H1 (cell line): ENCODE data around the gene SLC8A1.

ENCODE experiments used
- CBX5 ChIP-seq: fragments of 300-800, 300-1000 bp; sonication (generic); IDR thresholded peaks from 2 replicates; pipeline ENCODE4 v1.7.1; 2016; ENCODE audit warnings: antibody characterized with exemption, low read length, low read depth
- CEBPB ChIP-seq: IDR thresholded peaks from 2 replicates; pipeline ENCODE4 v1.6.1; 2012; ENCODE audit warnings: low read depth, low read length
- CHD1 ChIP-seq: IDR thresholded peaks from 2 replicates; pipeline ENCODE4 v1.6.1; 2012; ENCODE audit warnings: low read depth, low read length, improper control_type of control experiment
- CREB1 ChIP-seq: IDR thresholded peaks from 2 replicates; pipeline ENCODE4 v1.6.1; 2012; ENCODE audit warnings: inconsistent platforms
- CTCF ChIP-seq, 3 experiments: IDR thresholded peaks; 1 replicate in 2 of 3; 2 replicates in 1 of 3; pipeline versions ENCODE4 v1.5.1 to v1.6.1; 2011; ENCODE audit warnings: low read length in 3 of 3, mild to moderate bottlenecking in 3 of 3, inconsistent platforms in 2 of 3, low read depth in 1 of 3, moderate library complexity in 1 of 3; ENCODE audit not compliant: insufficient read depth in 1 of 3; ENCODE audit errors: control extremely low read depth in 1 of 3
- EZH2 ChIP-seq: fragments of 200-600 bp; sonication (generic); IDR thresholded peaks from 2 replicates; pipeline ENCODE4 v1.7.1; 2012; ENCODE audit warnings: low read depth, mild to moderate bottlenecking, moderate library complexity, low read length, inconsistent platforms; ENCODE audit not compliant: severe bottlenecking
- HDAC2 ChIP-seq, 2 experiments: fragments of 300-600 bp in 1 of 2; sonication (generic) in 1 of 2; IDR thresholded peaks; 2 replicates each; pipeline ENCODE4 v1.6.1; 2011 to 2012; ENCODE audit warnings: low read depth in 2 of 2, low read length in 2 of 2, mild to moderate bottlenecking in 2 of 2, moderate library complexity in 2 of 2, borderline replicate concordance in 1 of 2, inconsistent platforms in 1 of 2
- MAFK ChIP-seq: IDR thresholded peaks from 2 replicates; pipeline ENCODE4 v1.6.1; 2012; ENCODE audit warnings: low read depth, mild to moderate bottlenecking, improper control_type of control experiment, low read length
- PHF8 ChIP-seq: fragments of 200-600 bp; sonication (generic); conservative IDR thresholded peaks from 2 replicates; pipeline ENCODE4 v1.7.1; 2012; ENCODE audit warnings: low read depth, mild to moderate bottlenecking, inconsistent platforms, low read length, moderate library complexity
- POLR2A ChIP-seq, 2 experiments: IDR thresholded peaks; 1 replicate in 1 of 2; 2 replicates in 1 of 2; pipeline ENCODE4 v1.6.1; 2011; ENCODE audit warnings: low read depth in 2 of 2, low read length in 2 of 2, mild to moderate bottlenecking in 2 of 2; ENCODE audit errors: control extremely low read depth in 1 of 2
- RFX5 ChIP-seq: IDR thresholded peaks from 2 replicates; pipeline ENCODE4 v1.6.1; 2011; ENCODE audit warnings: low read depth, low read length, improper control_type of control experiment, borderline replicate concordance
- SAP30 ChIP-seq: fragments of 300-600 bp; sonication (generic); IDR thresholded peaks from 2 replicates; pipeline ENCODE4 v1.7.1; 2012; ENCODE audit warnings: low read length, moderate library complexity, mild to moderate bottlenecking, inconsistent platforms; ENCODE audit not compliant: insufficient read depth, insufficient replicate concordance
- SIN3A ChIP-seq, 2 experiments: IDR thresholded peaks in 1 of 2; conservative IDR thresholded peaks in 1 of 2; 2 replicates each; pipeline ENCODE4 v1.6.1; 2011 to 2012; ENCODE audit warnings: low read length in 2 of 2, improper control_type of control experiment in 1 of 2, low read depth in 1 of 2, mild to moderate bottlenecking in 1 of 2
- ZNF274 ChIP-seq: IDR thresholded peaks from 2 replicates; pipeline ENCODE4 v1.7.0; 2012; ENCODE audit warnings: low read length, borderline replicate concordance; ENCODE audit errors: extremely low read depth

- TF ChIP-seq MAFK (no peak), POLR2A (IDR thresholded peaks at IDR 0.05; ENCODE audit: control extremely low read depth in 1 of 2, low read depth in 2 of 2, low read length in 2 of 2) (no peak), CTCF (IDR thresholded peaks at IDR 0.05; ENCODE audit: control extremely low read depth in 1 of 3, insufficient read depth in 1 of 3, low read depth in 1 of 3, low read length in 3 of 3) (no peak), RFX5 (no peak), SAP30 (no peak), SIN3A (conservative IDR thresholded peaks at IDR 0.05 in 1 of 2, IDR thresholded peaks at IDR 0.05 in 1 of 2; ENCODE audit: low read depth in 1 of 2, low read length in 2 of 2) (no peak), CREB1 (no peak), PHF8 (no peak), CBX5 (no peak), HDAC2 (IDR thresholded peaks at IDR 0.05; ENCODE audit: borderline replicate concordance in 1 of 2, low read depth in 2 of 2, low read length in 2 of 2) (no peak), EZH2 (no peak), CEBPB (no peak), CHD1 (no peak), ZNF274 (no peak)
Observed at GRCh38 chr2:40497251-40497859, 45.5 kb upstream of the SLC8A1 start.
